DOHH2 (cell line): ENCODE measurements around the gene STN1.

ENCODE experiments used
- H3F3A ChIP-seq: fragments of 200-600 bp; sonication (generic), shearing (Covaris generic); 2 replicates; pipeline ENCODE4 v1.6.0; 2016; ENCODE audit warnings: antibody characterized with exemption, mild to moderate bottlenecking; ENCODE audit not compliant: control insufficient read depth, insufficient read depth
- H3K27ac ChIP-seq: fragments of 200-600 bp; sonication (generic); 2 replicates; pipeline ENCODE4 v1.5.1; 2014; ENCODE audit warnings: low read depth, mild to moderate bottlenecking, low read length, moderate library complexity
- H3K27me3 ChIP-seq: fragments of 200-600 bp; sonication (generic); 2 replicates; pipeline ENCODE4 v1.6.1; 2014; ENCODE audit warnings: mild to moderate bottlenecking, low read length, mixed read lengths; ENCODE audit not compliant: control insufficient read depth
- H3K36me3 ChIP-seq: fragments of 200-600 bp; sonication (generic); 2 replicates; pipeline ENCODE4 v1.6.1; 2014; ENCODE audit warnings: mild to moderate bottlenecking, low read length, moderate library complexity, mixed read lengths; ENCODE audit not compliant: control insufficient read depth
- H3K4me1 ChIP-seq: fragments of 200-600 bp; sonication (generic); 2 replicates; pipeline ENCODE4 v1.6.1; 2014; ENCODE audit warnings: mild to moderate bottlenecking, low read length, mixed read lengths; ENCODE audit not compliant: control insufficient read depth
- H3K4me2 ChIP-seq: fragments of 200-600 bp; sonication (generic); 2 replicates; pipeline ENCODE4 v1.6.0; 2014; ENCODE audit warnings: mild to moderate bottlenecking, low read length, moderate library complexity
- H3K4me3 ChIP-seq: fragments of 200-600 bp; sonication (generic); 2 replicates; pipeline ENCODE4 v1.5.1; 2014; ENCODE audit warnings: mild to moderate bottlenecking, low read length, mixed read lengths
- H3K79me2 ChIP-seq: fragments of 200-600 bp; sonication (generic); 2 replicates; pipeline ENCODE4 v1.6.1; 2014; ENCODE audit warnings: mild to moderate bottlenecking, low read length, mixed read lengths; ENCODE audit not compliant: control insufficient read depth
- H3K9me2 ChIP-seq: fragments of 200-600 bp; sonication (generic); replicated peaks from 2 replicates; pipeline ENCODE4 v1.6.1; 2014; ENCODE audit warnings: mild to moderate bottlenecking, low read length, mixed read lengths; ENCODE audit not compliant: control insufficient read depth
- H3K9me3 ChIP-seq: fragments of 200-600 bp; sonication (generic); 2 replicates; pipeline ENCODE4 v1.6.1; 2014; ENCODE audit warnings: antibody characterized with exemption, low read length, mixed read lengths; ENCODE audit not compliant: control insufficient read depth, insufficient read depth
- H4K20me1 ChIP-seq: fragments of 200-600 bp; sonication (generic); 2 replicates; pipeline ENCODE4 v1.6.0; 2014; ENCODE audit warnings: low read depth, mild to moderate bottlenecking, antibody characterized with exemption, low read length, moderate library complexity; ENCODE audit not compliant: control insufficient read depth, insufficient read depth
- EZH2phosphoT487 ChIP-seq: fragments of 200-600 bp; sonication (generic); IDR thresholded peaks from 2 replicates; pipeline ENCODE4 v1.6.1; 2017; ENCODE audit warnings: borderline replicate concordance, mild to moderate bottlenecking, antibody characterized with exemption, low read length, moderate library complexity, mixed read lengths
- TF ChIP-seq, protein P1 (sequence below): fragments of 200-600 bp; sonication (generic); IDR thresholded peaks from one replicate; pipeline ENCODE4 v1.5.1; 2014; ENCODE audit warnings: antibody characterized with exemption, mild to moderate bottlenecking, low read depth, low read length; ENCODE audit not compliant: poor library complexity, severe bottlenecking

Gene STN1

GRCh38 chr10:103849880-103850571 is 68.0 kb downstream of the STN1 start:
- no peaks in the 10 kb centered on the region for H4K20me1 ChIP-seq
- H3K9me2 ChIP-seq: no peaks in the 10 kb centered on the region
- H3K4me2 ChIP-seq: no peak overlapping the region
- H3K36me3 ChIP-seq: no peaks in the 10 kb centered on the region
- H3K9me3 ChIP-seq: no peaks in the 10 kb centered on the region
- TF ChIP-seq, protein P1, sequence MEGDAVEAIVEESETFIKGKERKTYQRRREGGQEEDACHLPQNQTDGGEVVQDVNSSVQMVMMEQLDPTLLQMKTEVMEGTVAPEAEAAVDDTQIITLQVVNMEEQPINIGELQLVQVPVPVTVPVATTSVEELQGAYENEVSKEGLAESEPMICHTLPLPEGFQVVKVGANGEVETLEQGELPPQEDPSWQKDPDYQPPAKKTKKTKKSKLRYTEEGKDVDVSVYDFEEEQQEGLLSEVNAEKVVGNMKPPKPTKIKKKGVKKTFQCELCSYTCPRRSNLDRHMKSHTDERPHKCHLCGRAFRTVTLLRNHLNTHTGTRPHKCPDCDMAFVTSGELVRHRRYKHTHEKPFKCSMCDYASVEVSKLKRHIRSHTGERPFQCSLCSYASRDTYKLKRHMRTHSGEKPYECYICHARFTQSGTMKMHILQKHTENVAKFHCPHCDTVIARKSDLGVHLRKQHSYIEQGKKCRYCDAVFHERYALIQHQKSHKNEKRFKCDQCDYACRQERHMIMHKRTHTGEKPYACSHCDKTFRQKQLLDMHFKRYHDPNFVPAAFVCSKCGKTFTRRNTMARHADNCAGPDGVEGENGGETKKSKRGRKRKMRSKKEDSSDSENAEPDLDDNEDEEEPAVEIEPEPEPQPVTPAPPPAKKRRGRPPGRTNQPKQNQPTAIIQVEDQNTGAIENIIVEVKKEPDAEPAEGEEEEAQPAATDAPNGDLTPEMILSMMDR: no peak
- no peak for TF ChIP-seq EZH2phosphoT487
- H3F3A ChIP-seq: no peaks in the 10 kb centered on the region
- H3K4me1 ChIP-seq: peaks cover 10% of the 10 kb centered on the region
- peaks cover 15% of the 10 kb centered on the region for H3K27me3 ChIP-seq
- no peaks in the 10 kb centered on the region for H3K79me2 ChIP-seq
- H3K4me3 ChIP-seq: no peak overlapping the region
- H3K27ac ChIP-seq: no peak overlapping the region

GRCh38 chr10:103849212-103849877 is 68.6 kb downstream of the STN1 start:
- Histone ChIP-seq H3K27me3 (peaks cover 13% of the 10 kb centered on the region), H3K27ac (no peak overlapping the region), H3K4me3 (no peak overlapping the region), H4K20me1 (no peaks in the 10 kb centered on the region), H3K4me1 (peaks cover 10% of the 10 kb centered on the region), H3K9me3 (no peaks in the 10 kb centered on the region), H3K79me2 (no peaks in the 10 kb centered on the region), H3K9me2 (no peaks in the 10 kb centered on the region), H3K4me2 (no peak overlapping the region), H3F3A (no peaks in the 10 kb centered on the region), H3K36me3 (no peaks in the 10 kb centered on the region)
- TF ChIP-seq, protein P1: no peak
- no peak for TF ChIP-seq EZH2phosphoT487

GRCh38 chr10:103847909-103848468 is 70.0 kb downstream of the STN1 start:
- Histone ChIP-seq H3K9me2 (no peaks in the 10 kb centered on the region), H3K4me2 (no peak overlapping the region), H3K27me3 (peaks cover 14% of the 10 kb centered on the region), H3K36me3 (no peaks in the 10 kb centered on the region), H3K4me3 (no peak overlapping the region), H3K9me3 (no peaks in the 10 kb centered on the region), H3K4me1 (peaks cover 10% of the 10 kb centered on the region), H3K79me2 (no peaks in the 10 kb centered on the region), H3F3A (no peaks in the 10 kb centered on the region), H3K27ac (no peak overlapping the region), H4K20me1 (no peaks in the 10 kb centered on the region)
- TF ChIP-seq, protein P1: peak; percentile 16
- TF ChIP-seq EZH2phosphoT487: no peak
